OCI-LY3 (cell line): ENCODE results near the gene NYAP2.

Experiments
- EZH2phosphoT487 ChIP-seq: fragments of 200-600 bp; shearing (Covaris generic); IDR thresholded peaks from 2 replicates; pipeline ENCODE4 v1.6.1; 2018; ENCODE audit warnings: antibody characterized with exemption, mixed run types, low read depth
- TF ChIP-seq, protein P1 (sequence below): fragments of 200-600, 300-600 bp; sonication (generic); IDR thresholded peaks from 2 replicates; pipeline ENCODE4 v1.5.1; 2014; ENCODE audit warnings: antibody characterized with exemption, low read length, low read depth

GRCh38 chr2:225398372-225398771 lies 1.1 kb upstream of the NYAP2 start:
- TF ChIP-seq, protein P1, sequence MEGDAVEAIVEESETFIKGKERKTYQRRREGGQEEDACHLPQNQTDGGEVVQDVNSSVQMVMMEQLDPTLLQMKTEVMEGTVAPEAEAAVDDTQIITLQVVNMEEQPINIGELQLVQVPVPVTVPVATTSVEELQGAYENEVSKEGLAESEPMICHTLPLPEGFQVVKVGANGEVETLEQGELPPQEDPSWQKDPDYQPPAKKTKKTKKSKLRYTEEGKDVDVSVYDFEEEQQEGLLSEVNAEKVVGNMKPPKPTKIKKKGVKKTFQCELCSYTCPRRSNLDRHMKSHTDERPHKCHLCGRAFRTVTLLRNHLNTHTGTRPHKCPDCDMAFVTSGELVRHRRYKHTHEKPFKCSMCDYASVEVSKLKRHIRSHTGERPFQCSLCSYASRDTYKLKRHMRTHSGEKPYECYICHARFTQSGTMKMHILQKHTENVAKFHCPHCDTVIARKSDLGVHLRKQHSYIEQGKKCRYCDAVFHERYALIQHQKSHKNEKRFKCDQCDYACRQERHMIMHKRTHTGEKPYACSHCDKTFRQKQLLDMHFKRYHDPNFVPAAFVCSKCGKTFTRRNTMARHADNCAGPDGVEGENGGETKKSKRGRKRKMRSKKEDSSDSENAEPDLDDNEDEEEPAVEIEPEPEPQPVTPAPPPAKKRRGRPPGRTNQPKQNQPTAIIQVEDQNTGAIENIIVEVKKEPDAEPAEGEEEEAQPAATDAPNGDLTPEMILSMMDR = no peak
- no peak for TF ChIP-seq EZH2phosphoT487
